ENCODE data around the gene ADCY6.

GRCh38 chr12:48803675-48804074 lies 14.8 kb upstream of the ADCY6 start:
- TF ChIP-seq, protein P1, sequence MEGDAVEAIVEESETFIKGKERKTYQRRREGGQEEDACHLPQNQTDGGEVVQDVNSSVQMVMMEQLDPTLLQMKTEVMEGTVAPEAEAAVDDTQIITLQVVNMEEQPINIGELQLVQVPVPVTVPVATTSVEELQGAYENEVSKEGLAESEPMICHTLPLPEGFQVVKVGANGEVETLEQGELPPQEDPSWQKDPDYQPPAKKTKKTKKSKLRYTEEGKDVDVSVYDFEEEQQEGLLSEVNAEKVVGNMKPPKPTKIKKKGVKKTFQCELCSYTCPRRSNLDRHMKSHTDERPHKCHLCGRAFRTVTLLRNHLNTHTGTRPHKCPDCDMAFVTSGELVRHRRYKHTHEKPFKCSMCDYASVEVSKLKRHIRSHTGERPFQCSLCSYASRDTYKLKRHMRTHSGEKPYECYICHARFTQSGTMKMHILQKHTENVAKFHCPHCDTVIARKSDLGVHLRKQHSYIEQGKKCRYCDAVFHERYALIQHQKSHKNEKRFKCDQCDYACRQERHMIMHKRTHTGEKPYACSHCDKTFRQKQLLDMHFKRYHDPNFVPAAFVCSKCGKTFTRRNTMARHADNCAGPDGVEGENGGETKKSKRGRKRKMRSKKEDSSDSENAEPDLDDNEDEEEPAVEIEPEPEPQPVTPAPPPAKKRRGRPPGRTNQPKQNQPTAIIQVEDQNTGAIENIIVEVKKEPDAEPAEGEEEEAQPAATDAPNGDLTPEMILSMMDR (conservative IDR thresholded peaks at IDR 0.05; ENCODE audit: low read length) = no peak
- TF ChIP-seq EZH2phosphoT487 (IDR thresholded peaks at IDR 0.05; ENCODE audit: borderline replicate concordance, low read depth, low read length) = no peak
